Breast epithelium (tissue), 4 donors: Measurements from ENCODE around the gene TMEM270. TPM values are rescaled to one million over a fixed set of nuclear protein-coding genes. Genes with fewer than 3 reads are reported as not detected.
A peak's percentile ranks its signal among the peaks of the same experiment; 100 is the strongest.
"Not testable (repeated sequence)": the region's sequence is repeated elsewhere in the genome, so short reads cannot be mapped to it uniquely, and the experiment has no call there.

ENCODE experiments used
- DNase-seq, 2 donors: peaks; one replicate each; pipeline ENCODE4 v3.0.0-alpha.2; 2019; ENCODE audit warnings: low spot score in 2 of 2
- H3K27ac ChIP-seq, 2 donors: fragments of 200-600 bp; sonication (generic) in 1 of 2; one replicate each; pipeline ENCODE4 v1.5.1; 2016 to 2019; ENCODE audit warnings: mild to moderate bottlenecking in 1 of 2
- H3K27me3 ChIP-seq, 2 donors: fragments of 200-600 bp; sonication (generic) in 1 of 2; one replicate each; pipeline versions ENCODE4 v1.5.1 to v1.6.0; 2017 to 2019; ENCODE audit warnings: control low read depth in 1 of 2, mild to moderate bottlenecking in 1 of 2
- H3K36me3 ChIP-seq: fragments of 200-600 bp; one replicate; pipeline ENCODE4 v1.5.1; 2019
- H3K4me1 ChIP-seq, 2 donors: fragments of 200-600 bp; sonication (generic); one replicate each; pipeline ENCODE4 v1.5.1; 2016 to 2019; ENCODE audit warnings: control low read depth in 1 of 2
- H3K4me3 ChIP-seq, 3 donors: fragments of 200-600 bp; sonication (generic); 1 replicate in 2 of 3; 2 replicates in 1 of 3; pipeline ENCODE4 v1.5.1; 2016 to 2019; ENCODE audit warnings: mild to moderate bottlenecking in 3 of 3, moderate library complexity in 2 of 3
- H3K9me3 ChIP-seq, 2 donors: fragments of 200-600 bp; sonication (generic) in 1 of 2; one replicate each; pipeline ENCODE4 v1.5.1; 2016 to 2019; ENCODE audit warnings: control low read depth in 1 of 2
- POLR2A ChIP-seq: fragments of 450-650 bp; IDR thresholded peaks from one replicate; pipeline ENCODE4 v1.6.1; 2016; ENCODE audit warnings: antibody characterized with exemption, mild to moderate bottlenecking, moderate library complexity
- POLR2AphosphoS5 ChIP-seq, 3 donors: sonication (generic); formaldehyde crosslinking; IDR thresholded peaks; one replicate each; pipeline ENCODE4 v1.6.1; 2017; ENCODE audit warnings: antibody characterized with exemption in 3 of 3
- intact Hi-C: fragments of 100-400 bp; cut with DNase I; formaldehyde crosslinking; loops from one replicate; pipeline ENCODE4 v1.15.1; 2023; ENCODE audit warnings: low total_unique reads
- total RNA-seq, 3 donors: library from RNA; depleted of rRNA; stranded (reverse); fragments of >200 nt; gene quantifications; one replicate each; pipeline ENCODE4 v1.1.0, GENCODE V29; 2016
- TF ChIP-seq, protein P1 (sequence below), 3 donors: fragments of 450-650 bp; IDR thresholded peaks; one replicate each; pipeline ENCODE4 v1.5.1; 2016 to 2017; ENCODE audit warnings: antibody characterized with exemption in 3 of 3, mild to moderate bottlenecking in 3 of 3, moderate library complexity in 3 of 3

The TMEM270 gene
- total RNA-seq, 3 donors from 2014 or later: not detected

DNA sequence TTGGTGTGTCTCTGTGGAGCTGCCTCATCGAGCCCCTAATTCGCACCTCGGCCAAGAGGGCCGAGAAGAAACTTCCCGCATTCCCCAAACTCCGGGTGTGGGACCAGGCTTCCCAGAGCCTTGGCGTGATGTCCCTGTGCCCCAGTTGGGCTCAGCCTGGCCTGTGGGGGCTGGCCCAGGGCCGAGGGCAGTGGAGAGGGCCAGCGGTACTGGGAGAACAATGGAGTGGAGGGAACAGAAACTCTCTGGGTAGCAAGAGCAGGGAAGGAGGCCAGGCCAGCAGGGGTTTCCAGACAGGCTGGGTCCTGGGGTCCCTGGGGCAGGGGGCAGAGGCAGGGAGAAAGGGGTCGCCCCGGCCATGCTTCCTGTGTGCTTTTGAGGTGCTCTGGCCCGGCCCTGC, 16.0 kb downstream of the TMEM270 start:
- Histone ChIP-seq H3K9me3 (no peaks in the 10 kb centered on the region), H3K4me1 (peaks cover 15% of the 10 kb centered on the region in 2 donors), H3K27me3 (no peaks in the 10 kb centered on the region), H3K27ac (no peak overlapping the region), H3K4me3 (no peak overlapping the region), H3K36me3 (no peaks in the 10 kb centered on the region)
- no peak for DNase-seq
- TF ChIP-seq POLR2AphosphoS5 (IDR thresholded peaks at IDR 0.05) (no peak), POLR2A (no peak)
- TF ChIP-seq, protein P1, sequence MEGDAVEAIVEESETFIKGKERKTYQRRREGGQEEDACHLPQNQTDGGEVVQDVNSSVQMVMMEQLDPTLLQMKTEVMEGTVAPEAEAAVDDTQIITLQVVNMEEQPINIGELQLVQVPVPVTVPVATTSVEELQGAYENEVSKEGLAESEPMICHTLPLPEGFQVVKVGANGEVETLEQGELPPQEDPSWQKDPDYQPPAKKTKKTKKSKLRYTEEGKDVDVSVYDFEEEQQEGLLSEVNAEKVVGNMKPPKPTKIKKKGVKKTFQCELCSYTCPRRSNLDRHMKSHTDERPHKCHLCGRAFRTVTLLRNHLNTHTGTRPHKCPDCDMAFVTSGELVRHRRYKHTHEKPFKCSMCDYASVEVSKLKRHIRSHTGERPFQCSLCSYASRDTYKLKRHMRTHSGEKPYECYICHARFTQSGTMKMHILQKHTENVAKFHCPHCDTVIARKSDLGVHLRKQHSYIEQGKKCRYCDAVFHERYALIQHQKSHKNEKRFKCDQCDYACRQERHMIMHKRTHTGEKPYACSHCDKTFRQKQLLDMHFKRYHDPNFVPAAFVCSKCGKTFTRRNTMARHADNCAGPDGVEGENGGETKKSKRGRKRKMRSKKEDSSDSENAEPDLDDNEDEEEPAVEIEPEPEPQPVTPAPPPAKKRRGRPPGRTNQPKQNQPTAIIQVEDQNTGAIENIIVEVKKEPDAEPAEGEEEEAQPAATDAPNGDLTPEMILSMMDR (IDR thresholded peaks at IDR 0.05): no peak
- intact Hi-C loops: no loop called here

DNA sequence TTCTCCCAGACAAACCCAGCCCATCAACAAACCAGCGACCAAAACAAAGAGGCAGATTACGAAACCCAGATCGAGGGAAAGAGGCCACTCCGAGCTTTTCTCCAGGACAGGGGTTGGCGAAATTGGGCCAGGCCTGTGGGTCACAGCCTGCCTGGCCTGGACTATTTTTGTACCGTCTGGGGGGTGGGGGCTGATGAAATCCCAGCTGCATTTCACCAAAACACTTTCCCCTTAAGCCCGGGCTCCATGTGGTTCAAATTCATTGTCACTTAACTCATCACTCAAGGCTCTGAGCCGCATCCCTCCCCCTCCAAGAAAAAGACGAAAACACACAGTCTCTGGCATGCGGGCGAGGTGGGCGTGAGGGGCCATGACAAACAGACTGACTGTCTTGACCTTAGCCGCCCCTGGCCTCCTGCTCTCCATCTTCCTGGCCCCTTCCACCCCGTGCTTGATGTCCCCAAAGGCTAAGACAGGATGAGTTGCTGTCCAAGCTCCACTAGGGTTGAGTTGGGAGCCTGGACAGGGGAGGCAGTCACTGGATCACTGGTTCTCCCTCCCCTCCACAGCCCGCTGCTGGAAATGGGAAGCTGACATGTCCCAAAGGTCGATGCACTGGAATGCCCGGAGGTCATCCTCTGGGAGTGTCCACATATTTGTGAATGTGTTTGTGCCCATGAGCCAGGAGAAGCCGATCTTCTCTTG, 19.2 kb downstream of the TMEM270 start:
- DNase-seq: peak in 1 of 2 donors; percentile 50
- intact Hi-C loops: no loop called here
- Histone ChIP-seq H3K4me3 (peak overlapping the region in 1 of 3 donors; percentile 43), H3K4me1 (peaks cover 15% of the 10 kb centered on the region in 2 donors), H3K27ac (peak overlapping the region; percentile 66 to 82), H3K9me3 (no peaks in the 10 kb centered on the region), H3K36me3 (no peaks in the 10 kb centered on the region), H3K27me3 (no peaks in the 10 kb centered on the region)
- TF ChIP-seq POLR2AphosphoS5 (IDR thresholded peaks at IDR 0.05) (peak in 2 of 3 donors; percentile 48 to 69), POLR2A (no peak)

DNA sequence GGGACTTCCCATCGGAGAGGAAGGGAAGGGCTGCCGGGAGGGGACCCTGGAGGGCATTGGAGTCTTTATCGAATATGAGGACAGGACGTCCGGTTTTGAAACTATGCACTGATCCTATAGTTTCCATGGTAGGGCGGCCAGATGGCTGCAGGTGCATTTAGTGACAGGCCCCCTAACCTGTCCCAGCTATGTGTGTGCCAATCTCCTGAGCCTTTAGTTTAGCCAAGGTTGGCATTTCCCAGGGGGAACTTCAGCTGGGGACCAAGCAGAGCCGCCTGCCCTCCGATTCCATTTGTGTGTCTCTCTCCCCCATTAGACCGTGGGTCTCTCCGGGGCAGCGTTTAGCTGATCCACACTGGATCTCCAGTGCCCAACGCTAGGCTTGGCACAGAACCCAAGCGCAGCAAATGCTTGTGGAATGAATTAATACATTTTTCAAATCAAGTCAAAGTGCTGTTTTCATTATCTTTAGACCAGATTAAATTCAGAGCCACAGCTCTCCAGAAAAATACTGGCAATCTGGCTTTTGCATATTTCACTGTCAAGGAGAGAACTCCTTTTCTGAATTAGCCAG, 19.9 kb downstream of the TMEM270 start:
- H3K9me3 ChIP-seq: no peaks in the 10 kb centered on the region
- H3K4me1 ChIP-seq: peaks cover 15% of the 10 kb centered on the region in 2 donors
- H3K4me3 ChIP-seq: peak overlapping the region in 1 of 3 donors; percentile 43
- H3K27me3 ChIP-seq: no peaks in the 10 kb centered on the region
- intact Hi-C loops: no loop called here
- H3K36me3 ChIP-seq: no peaks in the 10 kb centered on the region
- TF ChIP-seq POLR2A (no peak), POLR2AphosphoS5 (IDR thresholded peaks at IDR 0.05) (no peak)
- TF ChIP-seq, protein P1 (IDR thresholded peaks at IDR 0.05): no peak
- peak overlapping the region; percentile 45 to 82 for H3K27ac ChIP-seq
- DNase-seq: no peak

DNA sequence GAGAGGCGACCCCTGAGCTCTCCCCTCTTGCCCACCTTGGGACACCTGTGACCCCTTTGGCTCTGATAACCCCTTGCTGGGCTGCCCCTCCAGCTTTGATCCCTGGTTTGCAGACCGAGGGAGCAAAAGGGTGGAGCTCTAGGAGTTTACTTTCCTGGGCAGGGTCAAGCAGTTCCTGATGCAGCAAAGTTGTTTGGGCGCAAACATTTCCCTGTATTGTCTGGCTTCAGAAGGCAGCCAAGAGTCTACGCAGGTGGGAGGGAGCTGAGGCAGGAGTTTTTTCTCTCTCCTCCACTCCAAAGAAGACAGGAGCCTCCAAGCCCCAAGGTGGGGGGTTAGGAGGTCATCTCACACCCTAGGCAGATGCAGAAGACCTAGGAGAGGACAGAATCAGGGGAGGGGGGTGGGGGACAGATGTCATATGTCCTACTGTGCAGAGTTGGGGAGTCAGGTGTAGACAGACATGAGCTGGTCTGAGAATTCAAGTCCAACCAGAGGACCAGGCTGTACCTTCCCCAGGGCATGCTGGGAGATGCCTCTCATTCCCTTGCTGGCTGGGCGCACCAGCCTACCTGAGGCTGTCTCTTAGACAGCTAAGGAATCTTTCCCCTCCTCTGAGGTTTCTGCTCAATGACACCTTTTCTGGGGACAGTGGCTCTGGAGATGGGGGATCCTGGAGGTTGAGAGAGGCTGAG, 20.5 kb downstream of the TMEM270 start:
- TF ChIP-seq POLR2A: no peak
- TF ChIP-seq, protein P1 (IDR thresholded peaks at IDR 0.05): no peak
- no peak for TF ChIP-seq POLR2AphosphoS5 (IDR thresholded peaks at IDR 0.05)
- no peak overlapping the region for H3K4me3 ChIP-seq
- peaks cover 15 to 19% of the 10 kb centered on the region in 2 donors for H3K4me1 ChIP-seq
- no peaks in the 10 kb centered on the region for H3K27me3 ChIP-seq
- no peak for DNase-seq
- intact Hi-C loops: no loop called here
- peak overlapping the region; percentile 45 to 82 for H3K27ac ChIP-seq
- H3K9me3 ChIP-seq: no peaks in the 10 kb centered on the region
- H3K36me3 ChIP-seq: no peaks in the 10 kb centered on the region

DNA sequence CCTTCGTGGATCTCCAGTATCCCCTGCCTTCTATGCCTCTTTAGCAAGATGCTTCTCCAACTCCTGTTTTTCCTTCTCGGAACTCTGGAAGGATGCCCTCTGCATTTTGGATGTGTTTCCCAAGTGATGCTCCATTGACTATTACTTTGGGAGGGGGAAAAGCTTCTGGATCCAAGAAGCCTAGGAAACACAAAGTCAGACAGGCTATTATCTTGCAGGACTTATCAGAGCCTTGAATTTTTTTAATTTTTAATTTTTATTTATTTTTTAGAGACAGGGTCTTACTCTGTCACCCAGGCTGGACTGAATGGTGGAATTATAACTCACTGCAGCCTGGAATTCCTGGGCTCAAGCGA, 21.1 kb downstream of the TMEM270 start:
- Histone ChIP-seq H3K4me3 (no peak overlapping the region), H3K27ac (peak overlapping the region; percentile 45 to 62), H3K4me1 (peaks cover 19 to 23% of the 10 kb centered on the region in 2 donors), H3K27me3 (no peaks in the 10 kb centered on the region), H3K36me3 (no peaks in the 10 kb centered on the region), H3K9me3 (no peaks in the 10 kb centered on the region)
- TF ChIP-seq POLR2AphosphoS5 (IDR thresholded peaks at IDR 0.05) (no peak), POLR2A (no peak)
- TF ChIP-seq, protein P1 (IDR thresholded peaks at IDR 0.05): no peak
- intact Hi-C loops: no loop called here
- no peak for DNase-seq

DNA sequence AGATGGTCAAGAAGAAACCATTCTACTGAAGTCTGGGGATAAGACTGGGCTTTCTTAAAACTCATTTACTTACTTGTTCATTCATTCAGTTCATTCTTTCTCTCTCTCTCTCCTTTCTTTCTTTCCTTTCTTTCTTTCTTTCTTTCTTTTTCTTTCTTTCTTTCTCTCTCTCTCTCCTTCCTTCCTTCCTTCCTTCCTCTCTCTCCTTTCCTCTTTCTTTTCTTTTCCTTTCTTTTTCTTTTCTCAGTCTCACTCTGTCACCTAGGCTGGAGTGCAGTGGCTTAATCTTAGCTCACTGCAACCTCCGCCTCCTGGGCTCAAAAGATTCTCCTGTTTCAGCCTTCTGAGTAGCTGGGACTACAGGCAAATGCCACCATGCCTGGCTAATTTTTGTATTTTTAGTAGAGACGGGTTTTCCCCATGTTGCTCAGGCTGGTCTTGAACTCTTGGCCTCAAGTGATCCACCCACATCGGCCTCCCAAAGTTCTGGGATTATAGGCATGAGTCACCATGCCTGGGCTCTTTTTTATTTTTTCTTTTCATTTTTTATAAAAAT, 24.0 kb downstream of the TMEM270 start:
- H3K4me3 ChIP-seq, H3K36me3 ChIP-seq, intact Hi-C loops: not testable (repeated sequence)

More for the DNA sequence above, 24.0 kb downstream of the TMEM270 start:
- not testable (repeated sequence) for H3K27ac ChIP-seq, H3K9me3 ChIP-seq, H3K27me3 ChIP-seq, DNase-seq
- H3K4me1 ChIP-seq: peaks cover 20 to 23% of the 10 kb centered on the region in 2 donors
